GM10266 (cell line): ENCODE measurements around the gene MAGEB4.

Experiments
- DNase-seq: peaks from one replicate; pipeline ENCODE4 v3.0.0; 2012; ENCODE audit errors: extremely low spot score
- TF ChIP-seq, protein P1 (sequence below): IDR thresholded peaks from 2 replicates; pipeline ENCODE4 v1.5.1; 2012; ENCODE audit warnings: mild to moderate bottlenecking, low read depth; ENCODE audit not compliant: control insufficient read depth, insufficient read depth; ENCODE audit errors: missing control alignments

Gene MAGEB4

DNA sequence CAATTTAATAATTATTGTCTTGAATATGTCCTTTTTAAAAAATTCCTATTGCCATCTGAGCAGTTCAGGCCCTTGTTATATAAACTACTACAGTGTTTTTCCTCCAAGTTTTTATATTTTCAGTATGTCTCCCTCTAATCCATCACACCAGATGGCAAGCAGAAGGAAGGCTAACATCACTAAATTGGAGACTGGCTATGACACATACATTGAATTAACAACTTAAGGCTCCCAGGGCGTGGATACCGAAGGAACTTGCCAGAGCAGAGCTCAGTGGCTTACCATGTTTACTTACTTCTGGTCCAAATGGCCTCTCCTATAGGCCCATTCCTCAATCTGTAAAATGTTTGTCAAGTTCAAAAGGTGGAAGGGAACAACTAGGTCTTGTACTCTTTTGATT, 18.1 kb downstream of the MAGEB4 start:
- DNase-seq: no peak
- TF ChIP-seq, protein P1, sequence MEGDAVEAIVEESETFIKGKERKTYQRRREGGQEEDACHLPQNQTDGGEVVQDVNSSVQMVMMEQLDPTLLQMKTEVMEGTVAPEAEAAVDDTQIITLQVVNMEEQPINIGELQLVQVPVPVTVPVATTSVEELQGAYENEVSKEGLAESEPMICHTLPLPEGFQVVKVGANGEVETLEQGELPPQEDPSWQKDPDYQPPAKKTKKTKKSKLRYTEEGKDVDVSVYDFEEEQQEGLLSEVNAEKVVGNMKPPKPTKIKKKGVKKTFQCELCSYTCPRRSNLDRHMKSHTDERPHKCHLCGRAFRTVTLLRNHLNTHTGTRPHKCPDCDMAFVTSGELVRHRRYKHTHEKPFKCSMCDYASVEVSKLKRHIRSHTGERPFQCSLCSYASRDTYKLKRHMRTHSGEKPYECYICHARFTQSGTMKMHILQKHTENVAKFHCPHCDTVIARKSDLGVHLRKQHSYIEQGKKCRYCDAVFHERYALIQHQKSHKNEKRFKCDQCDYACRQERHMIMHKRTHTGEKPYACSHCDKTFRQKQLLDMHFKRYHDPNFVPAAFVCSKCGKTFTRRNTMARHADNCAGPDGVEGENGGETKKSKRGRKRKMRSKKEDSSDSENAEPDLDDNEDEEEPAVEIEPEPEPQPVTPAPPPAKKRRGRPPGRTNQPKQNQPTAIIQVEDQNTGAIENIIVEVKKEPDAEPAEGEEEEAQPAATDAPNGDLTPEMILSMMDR: no peak

- no peak for DNase-seq
- TF ChIP-seq, protein P1: no peak
These were observed 19.2 kb downstream of the MAGEB4 start for GRCh38 chrX:30261012-30261411.

GRCh38 chrX:30262763-30263162, 21.0 kb downstream of the MAGEB4 start:
- DNase-seq: no peak

DNA sequence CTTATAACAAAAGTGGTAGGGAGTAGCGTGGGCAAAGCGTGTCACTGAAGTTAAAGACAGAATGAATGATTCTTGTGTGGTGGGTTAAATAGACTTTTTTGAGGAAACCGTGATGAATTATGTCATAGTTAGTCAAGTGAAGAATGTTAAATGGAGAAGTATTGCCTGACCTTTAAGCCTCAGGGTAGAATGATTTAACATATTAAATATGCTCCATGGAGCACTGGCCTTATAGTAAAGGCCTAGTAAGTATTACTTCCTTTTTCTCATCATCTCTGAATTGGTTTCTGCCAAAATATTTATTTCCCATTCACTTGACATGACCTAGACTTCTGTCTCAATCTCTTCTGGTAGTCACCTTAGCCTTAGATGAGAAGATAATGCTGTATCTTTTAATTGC, 28.8 kb downstream of the MAGEB4 start:
- TF ChIP-seq, protein P1: no peak
- no peak for DNase-seq

More at GRCh38 chrX:30262763-30263162, 21.0 kb downstream of the MAGEB4 start:
- TF ChIP-seq, protein P1: no peak

DNA sequence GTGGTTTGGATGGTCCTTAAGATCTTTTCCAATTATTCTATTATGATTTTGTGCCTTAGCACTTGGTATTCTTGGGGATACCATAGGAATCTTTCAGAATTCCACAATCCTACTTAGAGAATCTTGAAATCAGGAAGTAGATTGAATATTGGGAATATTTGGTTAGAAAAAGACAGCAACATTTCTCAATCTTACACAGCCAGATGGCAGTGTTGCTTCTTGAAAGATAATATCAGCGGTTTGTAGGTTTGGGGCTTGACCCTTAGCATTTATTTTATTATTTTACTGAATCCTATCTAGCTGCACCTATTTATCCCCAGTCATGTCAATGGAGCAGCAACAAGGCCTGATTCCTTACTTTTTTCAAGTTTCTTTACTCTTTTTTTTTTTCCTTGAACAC, 33.7 kb downstream of the MAGEB4 start:
- no peak for DNase-seq
- TF ChIP-seq, protein P1: no peak

- TF ChIP-seq, protein P1: no peak
- no peak for DNase-seq
These were observed 36.6 kb downstream of the MAGEB4 start for GRCh38 chrX:30278365-30278764.

DNA sequence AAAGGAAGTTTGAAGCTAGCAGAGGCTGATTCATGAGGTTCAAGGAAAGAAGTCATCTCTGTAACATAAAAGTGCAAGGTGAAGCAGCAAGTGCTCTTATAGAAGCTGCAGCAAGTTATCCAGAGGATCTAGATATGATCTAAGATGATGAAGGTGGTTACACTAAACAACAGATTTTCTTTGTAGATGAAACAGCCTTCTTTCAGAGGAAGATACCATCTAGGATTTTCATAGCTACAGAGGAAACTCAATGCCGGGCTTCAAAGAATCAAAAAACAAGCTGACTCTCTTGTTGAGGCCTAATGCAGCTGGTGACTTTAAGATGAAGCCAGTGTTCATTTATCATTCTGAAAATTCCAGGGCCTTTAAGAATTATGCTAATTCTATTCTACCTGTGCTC, 38.6 kb downstream of the MAGEB4 start:
- no peak for DNase-seq
- TF ChIP-seq, protein P1: no peak

DNA sequence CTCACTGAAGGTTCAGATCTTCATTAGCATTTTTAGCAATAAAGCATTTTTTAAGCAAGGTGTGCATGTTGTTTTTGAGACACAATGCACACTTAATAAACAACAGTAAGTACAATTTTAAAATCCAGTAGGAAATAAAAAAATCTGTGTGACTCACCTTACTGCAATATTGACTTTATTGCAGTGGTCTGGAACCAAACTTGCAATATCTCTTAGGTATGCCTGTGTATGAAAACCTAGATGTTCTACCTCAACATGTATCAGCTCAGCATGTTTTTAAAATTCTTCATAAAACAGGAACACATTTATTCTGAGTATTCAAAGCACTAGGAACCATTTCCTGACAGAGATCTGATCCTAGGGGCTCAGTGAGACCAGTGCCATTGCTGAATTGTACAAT, 40.7 kb downstream of the MAGEB4 start:
- DNase-seq: no peak
- TF ChIP-seq, protein P1: no peak
